Endothelial cell (in vitro differentiated cells): Measurements from ENCODE around the gene LRIT2. TPM values are rescaled to one million over a fixed set of nuclear protein-coding genes. Genes with fewer than 3 reads are reported as not detected.

Source experiments
- DNase-seq: peaks from one replicate; pipeline ENCODE4 v3.0.0; 2021; ENCODE audit warnings: low spot score
- H3K27ac Mint-ChIP-seq: one replicate; pipeline ENCODE4 v1.8.0; 2021; ENCODE audit warnings: mixed read lengths, inconsistent platforms; ENCODE audit not compliant: unreplicated experiment
- H3K27me3 Mint-ChIP-seq: one replicate; pipeline ENCODE4 v1.8.0; 2021; ENCODE audit warnings: mild to moderate bottlenecking, moderate library complexity, mixed read lengths, inconsistent platforms; ENCODE audit not compliant: unreplicated experiment
- H3K36me3 Mint-ChIP-seq: one replicate; pipeline ENCODE4 v1.8.0; 2021; ENCODE audit warnings: mild to moderate bottlenecking, low read depth, mixed read lengths, inconsistent platforms; ENCODE audit not compliant: unreplicated experiment
- H3K4me1 Mint-ChIP-seq: one replicate; pipeline ENCODE4 v1.8.0; 2021; ENCODE audit warnings: mild to moderate bottlenecking, mixed read lengths, inconsistent platforms; ENCODE audit not compliant: unreplicated experiment
- H3K4me3 Mint-ChIP-seq: one replicate; pipeline ENCODE4 v1.8.0; 2021; ENCODE audit warnings: mild to moderate bottlenecking, mixed read lengths, inconsistent platforms; ENCODE audit not compliant: unreplicated experiment
- H3K9me3 Mint-ChIP-seq: one replicate; pipeline ENCODE4 v1.8.0; 2021; ENCODE audit warnings: mixed read lengths, inconsistent platforms; ENCODE audit not compliant: unreplicated experiment
- CTCF ChIP-seq: fragments of 200-600 bp; sonication (generic); IDR thresholded peaks from one replicate; pipeline ENCODE4 v1.5.0; 2021; ENCODE audit warnings: antibody characterized with exemption; ENCODE audit not compliant: unreplicated experiment
- total RNA-seq: library from RNA; stranded (reverse); fragmentation: NEBNext Ultra II Directional; extraction: Animal tissue kit (Norgen Biotek cat#: 25700); gene quantifications from one replicate; pipeline ENCODE4 v1.2.1, GENCODE V29; 2021; ENCODE audit not compliant: unreplicated experiment

The LRIT2 gene
- total RNA-seq, 1 donor from 2014 or later = not detected

- H3K4me1 Mint-ChIP-seq = no peaks in the 10 kb centered on the region
- peaks cover 19% of the 10 kb centered on the region for H3K27me3 Mint-ChIP-seq
- H3K4me3 Mint-ChIP-seq = no peak overlapping the region
- TF ChIP-seq CTCF = no peak
- no peaks in the 10 kb centered on the region for H3K9me3 Mint-ChIP-seq
- H3K27ac Mint-ChIP-seq = no peak overlapping the region
- H3K36me3 Mint-ChIP-seq = no peaks in the 10 kb centered on the region
- no peak for DNase-seq
Observed at GRCh38 chr10:84201682-84202081, 23.7 kb downstream of the LRIT2 start.

GRCh38 chr10:84201244-84201606, 24.1 kb downstream of the LRIT2 start:
- Mint-ChIP-seq H3K27me3 (peaks cover 19% of the 10 kb centered on the region), H3K36me3 (no peaks in the 10 kb centered on the region)

GRCh38 chr10:84200537-84201243, 24.7 kb downstream of the LRIT2 start:
- no peak overlapping the region for H3K4me3 Mint-ChIP-seq
- DNase-seq = no peak
- H3K27me3 Mint-ChIP-seq = peaks cover 19% of the 10 kb centered on the region
- TF ChIP-seq CTCF = no peak
- no peaks in the 10 kb centered on the region for H3K36me3 Mint-ChIP-seq
- H3K27ac Mint-ChIP-seq = no peak overlapping the region
- H3K9me3 Mint-ChIP-seq = no peaks in the 10 kb centered on the region
- no peaks in the 10 kb centered on the region for H3K4me1 Mint-ChIP-seq

More at GRCh38 chr10:84201244-84201606, 24.1 kb downstream of the LRIT2 start:
- Mint-ChIP-seq H3K9me3 (no peaks in the 10 kb centered on the region), H3K27ac (no peak overlapping the region), H3K4me1 (no peaks in the 10 kb centered on the region), H3K4me3 (no peak overlapping the region)
- DNase-seq = no peak
- TF ChIP-seq CTCF = no peak

- no peak for TF ChIP-seq CTCF
- no peak overlapping the region for H3K4me3 Mint-ChIP-seq
- peaks cover 17% of the 10 kb centered on the region for H3K27me3 Mint-ChIP-seq
- no peaks in the 10 kb centered on the region for H3K9me3 Mint-ChIP-seq
- no peaks in the 10 kb centered on the region for H3K36me3 Mint-ChIP-seq
- no peak for DNase-seq
- H3K4me1 Mint-ChIP-seq = no peaks in the 10 kb centered on the region
- H3K27ac Mint-ChIP-seq = no peak overlapping the region
Observed at GRCh38 chr10:84198206-84198915, 27.0 kb downstream of the LRIT2 start.

- H3K4me1 Mint-ChIP-seq = no peaks in the 10 kb centered on the region
- H3K27ac Mint-ChIP-seq = no peak overlapping the region
- H3K36me3 Mint-ChIP-seq = no peaks in the 10 kb centered on the region
- H3K27me3 Mint-ChIP-seq = peaks cover 20% of the 10 kb centered on the region
- no peak for TF ChIP-seq CTCF
- no peak overlapping the region for H3K4me3 Mint-ChIP-seq
- no peaks in the 10 kb centered on the region for H3K9me3 Mint-ChIP-seq
- DNase-seq = no peak
Observed at GRCh38 chr10:84197643-84198042, 27.7 kb downstream of the LRIT2 start.
